ENCODE results near the gene LRP1. TPM values are rescaled to one million over a fixed set of nuclear protein-coding genes. Genes with fewer than 3 reads are reported as not detected.
A peak's percentile ranks its signal among the peaks of the same experiment; 100 is the strongest.

The LRP1 gene
- total RNA-seq, 3 donors from 2014 or later (not counting 1 experiment from before 2014, with no cell fraction given): 6.7 to 13.1 (median 9.5) TPM

DNA sequence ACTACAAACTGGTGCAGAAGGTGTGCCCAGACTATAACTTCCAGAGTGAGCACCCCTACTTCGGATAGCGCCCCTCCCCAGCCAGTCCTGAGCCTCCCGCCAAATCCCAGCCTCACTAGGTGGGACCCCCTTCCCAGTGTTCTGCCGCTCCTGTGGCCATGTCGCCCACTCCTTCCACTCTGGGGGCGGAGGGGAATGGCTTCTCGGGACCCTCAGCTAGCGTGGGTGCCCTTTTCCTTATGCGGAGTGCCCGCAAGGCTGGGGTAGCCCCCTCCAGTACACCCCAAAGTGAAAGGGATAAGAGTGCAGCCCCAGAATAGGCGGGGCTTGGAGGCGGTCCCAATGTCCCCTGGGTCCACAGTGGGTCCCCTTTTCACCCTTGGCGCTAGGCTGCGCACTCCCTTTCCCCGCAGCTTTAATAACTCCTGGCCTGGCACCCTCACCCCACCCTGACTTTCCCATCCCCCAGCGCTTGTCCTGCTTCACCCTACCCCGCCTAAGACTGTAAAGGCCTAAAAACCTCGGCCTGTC is 97.5 kb downstream of the LRP1 start:
- H3K36me3 Mint-ChIP-seq: no peaks in the 10 kb centered on the region
- WGBS (ENCODE audit: insufficient coverage): 23% methylated on average over 18 of the region's 18 CpGs
- H3K9me3 Mint-ChIP-seq: no peaks in the 10 kb centered on the region
- H3K27me3 ChIP-seq (ENCODE audit: control insufficient read depth, insufficient read depth, low read length): peaks cover 55% of the 10 kb centered on the region
- no peaks in the 10 kb centered on the region for H3K36me3 ChIP-seq (ENCODE audit: control insufficient read depth, insufficient read depth, low read length)
- TF ChIP-seq CTCF (IDR thresholded peaks at IDR 0.05): no peak
- H3K4me1 ChIP-seq (ENCODE audit: control insufficient read depth, insufficient read depth, low read length): peaks cover 93% of the 10 kb centered on the region
- H3K4me3 Mint-ChIP-seq: peak overlapping the region; percentile 47
- DNase-seq (no peak), ATAC-seq (no peak)
- H3K27ac Mint-ChIP-seq: peak overlapping the region in 1 of 2 donors; percentile 6
- intact Hi-C loops (cut with micrococcal nuclease): loop anchor here (1.0 kb wide), 1 partner anchor 9 kb away; the partner anchor contains the start of gene NXPH4
- H3K27ac ChIP-seq (ENCODE audit: low read length): no peak overlapping the region
- peaks cover 60 to 84% of the 10 kb centered on the region in 2 donors for H3K4me1 Mint-ChIP-seq
- H3K4me3 ChIP-seq (ENCODE audit: low read length): no peak overlapping the region
- no peaks in the 10 kb centered on the region for H3K9me3 ChIP-seq (ENCODE audit: control insufficient read depth, insufficient read depth, low read length)
- peaks cover 42 to 55% of the 10 kb centered on the region in 2 donors for H3K27me3 Mint-ChIP-seq (ENCODE audit: low read depth in 2 of 2)

DNA sequence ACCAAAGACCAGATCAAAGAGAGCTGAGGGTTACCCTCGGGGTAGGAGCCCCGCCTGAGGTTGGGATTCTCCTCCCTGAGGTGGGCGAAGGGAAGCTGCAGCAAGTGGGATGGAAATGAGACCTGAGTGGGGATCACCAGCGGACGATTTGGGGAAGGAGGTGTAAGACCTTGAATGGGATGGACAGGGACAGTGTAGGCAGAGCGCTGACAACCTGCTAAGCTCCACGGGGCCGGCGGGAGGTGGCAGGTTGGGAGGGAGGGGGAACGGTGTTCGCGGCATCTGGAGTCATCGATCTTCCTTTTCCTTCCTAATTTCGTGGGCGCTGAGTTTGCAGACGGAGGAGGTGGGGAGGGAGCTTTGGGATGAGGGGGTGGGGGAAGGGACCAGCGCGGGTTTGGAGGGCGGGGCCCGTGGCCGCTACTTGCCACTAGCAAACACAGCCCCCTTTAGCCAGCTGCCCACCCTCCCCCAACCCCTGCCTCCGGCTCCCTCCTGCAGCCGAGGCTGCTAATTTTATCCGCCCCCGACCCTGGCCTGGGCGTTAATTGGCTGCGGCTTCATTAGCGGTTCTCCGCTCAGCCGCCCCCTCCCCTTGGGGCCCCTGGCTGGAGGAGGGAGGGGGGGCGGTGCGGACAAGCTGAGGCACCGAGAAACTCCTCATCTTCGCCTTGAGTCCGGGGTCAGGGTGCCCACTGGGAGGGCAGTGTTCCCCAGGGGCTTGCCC is 98.5 kb downstream of the LRP1 start:
- Histone ChIP-seq H3K36me3 (ENCODE audit: control insufficient read depth, insufficient read depth, low read length) (peaks cover 3% of the 10 kb centered on the region), H3K27me3 (ENCODE audit: control insufficient read depth, insufficient read depth, low read length) (peaks cover 45% of the 10 kb centered on the region), H3K9me3 (ENCODE audit: control insufficient read depth, insufficient read depth, low read length) (no peaks in the 10 kb centered on the region), H3K27ac (ENCODE audit: low read length) (no peak overlapping the region), H3K4me1 (ENCODE audit: control insufficient read depth, insufficient read depth, low read length) (peaks cover 88% of the 10 kb centered on the region), H3K4me3 (ENCODE audit: low read length) (no peak overlapping the region)
- Mint-ChIP-seq H3K27ac (peak overlapping the region in 1 of 2 donors; percentile 6), H3K27me3 (ENCODE audit: low read depth in 2 of 2) (peaks cover 32 to 47% of the 10 kb centered on the region in 2 donors), H3K9me3 (no peaks in the 10 kb centered on the region), H3K4me3 (peak overlapping the region; percentile 54), H3K36me3 (no peaks in the 10 kb centered on the region), H3K4me1 (peaks cover 61 to 77% of the 10 kb centered on the region in 2 donors)
- WGBS (ENCODE audit: insufficient coverage): 6% methylated on average over 27 of the region's 35 CpGs
- ATAC-seq (no peak), DNase-seq (no peak)
- intact Hi-C loops (cut with micrococcal nuclease): no loop called here
- TF ChIP-seq CTCF (IDR thresholded peaks at IDR 0.05): no peak

- intact Hi-C loops (cut with micrococcal nuclease): no loop called here
- H3K27ac Mint-ChIP-seq: no peak overlapping the region
Measured at GRCh38 chr12:57227315-57228115, 99.2 kb downstream of the LRP1 start.

More at GRCh38 chr12:57227315-57228115, 99.2 kb downstream of the LRP1 start:
- Histone ChIP-seq H3K27me3 (ENCODE audit: control insufficient read depth, insufficient read depth, low read length) (peaks cover 37% of the 10 kb centered on the region), H3K4me3 (ENCODE audit: low read length) (no peak overlapping the region), H3K27ac (ENCODE audit: low read length) (no peak overlapping the region), H3K9me3 (ENCODE audit: control insufficient read depth, insufficient read depth, low read length) (no peaks in the 10 kb centered on the region), H3K36me3 (ENCODE audit: control insufficient read depth, insufficient read depth, low read length) (peaks cover 11% of the 10 kb centered on the region), H3K4me1 (ENCODE audit: control insufficient read depth, insufficient read depth, low read length) (peaks cover 80% of the 10 kb centered on the region)
- WGBS (ENCODE audit: insufficient coverage): 40% methylated on average over 8 of the region's 8 CpGs
- no peak for TF ChIP-seq CTCF (IDR thresholded peaks at IDR 0.05)
- H3K36me3 Mint-ChIP-seq: no peaks in the 10 kb centered on the region
- no peaks in the 10 kb centered on the region for H3K9me3 Mint-ChIP-seq
- H3K4me1 Mint-ChIP-seq: peaks cover 55 to 70% of the 10 kb centered on the region in 2 donors
- peak overlapping the region; percentile 52 for H3K4me3 Mint-ChIP-seq
- no peak for ATAC-seq
- DNase-seq: no peak
- H3K27me3 Mint-ChIP-seq (ENCODE audit: low read depth in 2 of 2): peaks cover 28 to 39% of the 10 kb centered on the region in 2 donors
